Central memory CD8-positive, alpha-beta T cell (primary cell): ENCODE measurements around the gene MTHFS.
"Not testable (repeated sequence)": the region's sequence is repeated elsewhere in the genome, so short reads cannot be mapped to it uniquely, and the experiment has no call there.

ENCODE experiments used
- ATAC-seq: fragments of 150-1000 bp; cut with Tn5 transposase; replicated peaks from 2 replicates; pipeline ENCODE4 v1.10.0; 2022; ENCODE audit warnings: mild to moderate bottlenecking, moderate FRiP score, moderate number of reproducible peaks; ENCODE audit not compliant: poor library complexity, severe bottlenecking; ENCODE audit errors: extremely low read depth
- DNase-seq, 2 donors: peaks; one replicate each; pipeline ENCODE4 v3.0.0; 2021; ENCODE audit warnings: low spot score in 2 of 2
- H3K27ac Mint-ChIP-seq: one replicate; pipeline ENCODE4 v1.8.0; 2022; ENCODE audit warnings: low read depth, mild to moderate bottlenecking, moderate library complexity, mixed read lengths
- H3K27me3 Mint-ChIP-seq: one replicate; pipeline ENCODE4 v1.8.0; 2022; ENCODE audit warnings: mixed read lengths
- H3K36me3 Mint-ChIP-seq: one replicate; pipeline ENCODE4 v1.8.0; 2022; ENCODE audit warnings: mild to moderate bottlenecking, moderate library complexity, mixed read lengths; ENCODE audit not compliant: insufficient read depth
- H3K4me1 Mint-ChIP-seq: one replicate; pipeline ENCODE4 v1.8.0; 2022; ENCODE audit warnings: mixed read lengths
- H3K4me3 Mint-ChIP-seq: one replicate; pipeline ENCODE4 v1.8.0; 2022; ENCODE audit warnings: mild to moderate bottlenecking, moderate library complexity, mixed read lengths
- H3K9me3 Mint-ChIP-seq: one replicate; pipeline ENCODE4 v1.8.0; 2022; ENCODE audit warnings: mixed read lengths

The MTHFS gene

DNA sequence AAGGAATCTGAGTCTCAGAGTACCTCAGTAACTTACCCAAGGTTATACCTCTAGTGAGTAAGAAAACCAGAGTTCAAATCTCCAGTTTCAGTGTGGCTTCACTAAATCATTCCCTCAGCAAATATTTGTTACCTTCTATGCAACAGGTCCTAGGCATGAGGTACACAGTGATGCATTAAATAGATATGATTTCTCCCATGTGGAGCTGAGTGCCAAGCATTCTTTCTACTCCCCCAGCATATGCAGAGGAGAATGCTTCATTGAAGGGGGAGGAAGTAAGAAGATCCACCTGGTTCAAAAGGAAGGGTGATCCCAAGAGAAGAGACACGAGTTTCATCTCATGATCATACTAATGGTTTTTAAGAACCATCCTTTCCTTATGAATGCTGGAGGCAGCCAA, 6.8 kb upstream of the MTHFS start:
- DNase-seq (no peak), ATAC-seq (no peak)
- no peaks in the 10 kb centered on the region for H3K27me3 Mint-ChIP-seq
- H3K4me1 Mint-ChIP-seq = no peaks in the 10 kb centered on the region
- H3K9me3 Mint-ChIP-seq = no peaks in the 10 kb centered on the region
- no peak overlapping the region for H3K4me3 Mint-ChIP-seq
- H3K27ac Mint-ChIP-seq = no peak overlapping the region
- H3K36me3 Mint-ChIP-seq = peaks cover 5% of the 10 kb centered on the region

DNA sequence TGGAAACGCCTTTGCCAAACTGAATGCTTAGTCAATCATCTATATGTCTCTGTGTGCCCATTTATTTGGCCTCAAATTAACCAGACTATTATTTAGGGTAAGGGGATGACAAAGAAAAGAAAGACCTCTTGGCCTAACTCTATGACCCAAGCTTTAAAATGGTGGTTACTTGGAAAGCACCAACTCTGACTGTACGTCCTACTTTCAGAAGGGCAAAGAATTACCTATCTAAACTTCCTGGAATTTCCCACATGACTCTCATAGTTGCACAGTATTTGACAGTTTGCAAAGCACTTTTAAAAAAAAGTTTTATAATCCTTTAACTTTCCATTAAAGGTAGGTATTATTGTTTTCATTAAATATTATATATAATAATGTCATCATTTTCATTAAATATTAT, 6.3 kb upstream of the MTHFS start:
- H3K27me3 Mint-ChIP-seq = no peaks in the 10 kb centered on the region
- H3K9me3 Mint-ChIP-seq = no peaks in the 10 kb centered on the region
- H3K4me1 Mint-ChIP-seq = no peaks in the 10 kb centered on the region
- DNase-seq = no peak
- H3K4me3 Mint-ChIP-seq = no peak overlapping the region
- H3K27ac Mint-ChIP-seq = no peak overlapping the region
- H3K36me3 Mint-ChIP-seq = peaks cover 5% of the 10 kb centered on the region
- no peak for ATAC-seq

DNA sequence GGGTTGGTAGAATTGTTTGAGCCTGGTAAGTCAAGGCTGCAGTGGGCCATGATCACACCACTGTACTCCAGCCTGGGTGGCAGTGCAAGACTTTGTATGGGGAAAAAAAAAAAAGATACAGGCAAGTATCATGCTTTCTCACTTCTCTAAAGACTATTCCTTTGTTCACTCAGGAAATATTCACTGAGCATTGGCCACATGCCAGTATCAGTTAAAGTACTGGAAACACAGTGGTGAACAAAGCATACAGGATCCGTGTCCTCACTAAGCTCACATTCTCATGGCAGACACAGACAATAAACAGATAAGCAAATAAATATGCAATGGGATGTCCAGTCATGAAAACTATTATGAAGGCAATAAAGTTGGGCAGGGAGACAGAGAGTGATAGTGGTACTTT, 5.1 kb upstream of the MTHFS start:
- Mint-ChIP-seq H3K4me1 (no peaks in the 10 kb centered on the region), H3K36me3 (peaks cover 7% of the 10 kb centered on the region), H3K27me3 (no peaks in the 10 kb centered on the region), H3K4me3 (no peak overlapping the region), H3K27ac (no peak overlapping the region), H3K9me3 (no peaks in the 10 kb centered on the region)
- ATAC-seq (no peak), DNase-seq (no peak)

DNA sequence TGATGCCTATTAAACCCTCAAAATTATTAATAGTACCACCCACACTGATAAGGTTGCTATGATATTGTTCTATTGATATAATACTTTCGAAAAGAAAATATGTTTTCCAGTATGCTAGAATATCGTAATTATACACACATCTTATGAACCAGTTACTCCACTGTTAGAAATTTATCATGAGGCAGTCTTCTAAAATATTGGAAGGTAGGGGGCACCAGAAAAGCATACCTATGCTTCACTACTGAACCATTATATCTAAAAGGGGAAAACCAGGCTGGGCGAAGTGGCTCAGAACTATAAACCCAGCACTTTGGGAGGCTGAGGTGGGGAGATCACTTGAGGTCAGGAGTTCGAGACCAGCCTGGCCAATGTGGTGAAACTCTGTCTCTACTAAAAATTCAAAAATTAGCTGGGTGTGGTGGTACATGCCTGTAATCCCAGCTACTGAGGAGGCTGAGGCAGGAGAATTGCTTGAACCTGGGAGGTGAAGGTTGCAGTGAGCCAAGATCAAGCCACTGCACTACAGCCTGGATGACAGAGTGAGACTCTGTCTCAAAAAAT, 4.1 kb upstream of the MTHFS start:
- H3K9me3 Mint-ChIP-seq, H3K4me1 Mint-ChIP-seq, H3K27ac Mint-ChIP-seq, H3K27me3 Mint-ChIP-seq, DNase-seq, ATAC-seq, H3K4me3 Mint-ChIP-seq: not testable (repeated sequence)
- peaks cover 11% of the 10 kb centered on the region for H3K36me3 Mint-ChIP-seq

DNA sequence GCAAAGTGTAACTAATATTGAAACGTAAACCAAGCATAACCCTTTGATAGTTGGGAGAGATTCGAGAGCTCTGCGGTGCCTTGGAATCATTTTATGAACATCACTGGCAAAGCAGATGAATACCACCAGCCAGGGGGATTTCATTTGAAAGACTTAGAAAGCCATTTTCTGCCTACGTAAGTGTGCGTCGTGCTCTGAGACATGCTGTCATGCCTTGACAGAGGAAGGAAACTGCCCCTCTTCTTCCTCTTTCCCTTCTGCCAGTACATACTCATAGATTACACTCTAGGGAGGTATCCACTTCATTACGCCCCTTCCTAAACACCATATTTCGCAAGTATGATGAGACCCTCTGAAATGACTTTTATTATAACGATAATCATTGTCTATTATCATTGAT, 3.3 kb upstream of the MTHFS start:
- Mint-ChIP-seq H3K36me3 (peaks cover 11% of the 10 kb centered on the region), H3K27me3 (no peaks in the 10 kb centered on the region), H3K27ac (no peak overlapping the region), H3K9me3 (no peaks in the 10 kb centered on the region), H3K4me3 (no peak overlapping the region), H3K4me1 (peaks cover 16% of the 10 kb centered on the region)
- ATAC-seq (no peak), DNase-seq (no peak)

DNA sequence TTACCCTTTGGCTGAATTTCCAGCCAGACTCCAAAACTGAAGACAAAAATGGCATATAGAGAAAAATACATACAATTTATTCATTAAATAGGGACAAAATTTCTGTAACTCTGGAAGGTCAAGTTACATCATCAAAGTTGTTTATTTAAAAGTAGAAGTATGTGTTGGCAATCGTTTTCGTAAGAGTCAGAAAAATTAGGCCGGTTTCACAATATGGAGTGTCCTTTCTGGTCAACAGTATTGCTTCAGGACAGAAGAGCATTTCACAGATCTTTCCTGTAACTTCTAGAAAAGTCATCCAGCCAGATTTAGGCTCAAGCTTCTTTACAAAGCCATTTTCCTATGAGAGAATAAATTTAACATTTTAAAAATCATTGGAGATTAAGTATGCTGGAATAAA, 2.0 kb upstream of the MTHFS start:
- Mint-ChIP-seq H3K4me1 (peaks cover 24% of the 10 kb centered on the region), H3K36me3 (peaks cover 11% of the 10 kb centered on the region)
- not testable (repeated sequence) for H3K27ac Mint-ChIP-seq, H3K9me3 Mint-ChIP-seq, H3K27me3 Mint-ChIP-seq, DNase-seq, H3K4me3 Mint-ChIP-seq, ATAC-seq

DNA sequence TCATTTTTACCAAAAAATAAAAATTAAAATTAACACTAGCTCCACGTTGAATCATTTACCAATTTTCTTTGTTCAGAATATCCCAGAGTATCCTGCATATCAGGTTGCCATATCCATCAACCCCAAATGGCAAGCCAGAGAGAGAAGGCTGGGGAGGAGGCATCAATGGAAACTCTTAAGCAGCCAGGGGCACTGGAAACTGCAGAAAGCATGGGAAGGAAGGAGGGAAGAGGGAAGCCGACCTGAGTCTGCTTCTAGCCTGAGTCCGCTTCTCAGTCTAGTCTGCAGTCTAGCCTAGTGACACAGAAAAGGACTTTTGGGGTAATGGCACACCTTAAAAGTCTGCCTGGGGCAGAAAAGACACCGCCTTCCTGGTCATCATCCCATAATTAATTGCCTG, 1.6 kb upstream of the MTHFS start:
- Mint-ChIP-seq H3K27me3 (no peaks in the 10 kb centered on the region), H3K36me3 (peaks cover 10% of the 10 kb centered on the region), H3K27ac (peak overlapping the region; percentile 98), H3K4me3 (no peak overlapping the region), H3K9me3 (no peaks in the 10 kb centered on the region), H3K4me1 (peaks cover 24% of the 10 kb centered on the region)
- ATAC-seq = no peak
- DNase-seq = no peak

DNA sequence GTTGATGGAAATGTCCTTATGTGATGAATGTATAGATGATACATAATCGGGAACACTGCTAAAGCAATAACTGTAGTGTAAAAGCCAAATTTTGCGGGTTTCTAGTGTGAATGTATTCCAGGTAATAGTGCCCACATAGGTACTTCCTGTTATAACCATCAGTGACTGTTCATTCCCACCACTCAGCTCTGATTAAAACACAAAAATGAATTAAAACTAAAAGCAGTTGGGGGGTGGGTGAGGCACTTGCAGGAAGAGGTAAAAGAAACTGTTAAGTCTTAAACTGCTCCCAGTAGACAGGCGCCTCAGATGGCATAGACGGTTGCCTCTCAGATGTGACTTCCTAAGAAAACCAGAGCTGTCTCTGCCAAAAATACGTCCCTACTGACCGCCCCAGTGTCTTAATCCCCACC, 893 bp upstream of the MTHFS start:
- no peaks in the 10 kb centered on the region for H3K27me3 Mint-ChIP-seq
- H3K9me3 Mint-ChIP-seq = no peaks in the 10 kb centered on the region
- no peak for DNase-seq
- peak overlapping the region; percentile 89 for H3K4me3 Mint-ChIP-seq
- ATAC-seq = peak; percentile 1
- H3K27ac Mint-ChIP-seq = peak overlapping the region; percentile 98
- H3K4me1 Mint-ChIP-seq = peaks cover 24% of the 10 kb centered on the region
- H3K36me3 Mint-ChIP-seq = peaks cover 11% of the 10 kb centered on the region

DNA sequence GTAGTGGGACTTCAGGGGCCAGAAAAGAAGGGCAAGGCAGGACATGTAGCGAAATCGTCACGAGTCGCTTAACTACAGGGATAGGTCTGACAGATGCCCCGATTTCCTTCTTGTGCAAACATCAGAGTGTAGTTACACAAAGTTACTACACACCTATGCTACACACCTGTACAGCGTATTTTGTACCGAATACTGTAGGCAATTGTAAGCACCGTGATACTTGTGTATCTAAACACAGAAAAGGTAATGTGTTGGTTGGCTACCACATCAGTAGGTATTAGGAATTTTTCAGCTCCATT, 515 bp upstream of the MTHFS start:
- Mint-ChIP-seq H3K36me3 (peaks cover 14% of the 10 kb centered on the region), H3K4me3 (peak overlapping the region; percentile 89), H3K27ac (peak overlapping the region; percentile 98), H3K4me1 (peaks cover 24% of the 10 kb centered on the region), H3K27me3 (no peaks in the 10 kb centered on the region), H3K9me3 (no peaks in the 10 kb centered on the region)
- DNase-seq (no peak), ATAC-seq (no peak)

DNA sequence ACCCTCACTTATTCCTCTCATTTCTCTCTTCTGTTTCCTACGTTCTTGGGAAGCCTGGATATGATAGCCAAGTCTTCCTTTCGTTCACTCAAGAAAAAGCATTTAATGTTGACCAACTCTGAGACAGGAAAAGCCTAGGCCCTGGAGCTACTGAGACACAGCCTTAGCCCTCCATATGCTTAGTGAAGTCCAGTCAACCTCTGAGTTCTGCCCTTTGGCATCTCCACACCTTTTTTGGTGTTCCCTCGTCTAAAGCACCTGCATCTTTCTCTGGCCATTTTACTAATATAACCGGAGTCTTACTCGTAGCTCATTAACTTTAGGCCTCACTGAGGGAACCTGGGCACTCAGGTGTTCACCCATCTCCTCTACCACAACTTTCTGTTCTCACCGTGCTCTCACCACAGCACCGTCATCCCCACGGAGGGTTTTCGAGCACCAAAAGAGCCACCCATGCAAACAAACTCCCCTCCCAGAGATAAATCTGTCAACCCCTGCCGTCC, 632 bp downstream of the MTHFS start:
- peaks cover 20% of the 10 kb centered on the region for H3K36me3 Mint-ChIP-seq
- ATAC-seq = peak; percentile 31
- H3K9me3 Mint-ChIP-seq = no peaks in the 10 kb centered on the region
- peak overlapping the region; percentile 89 for H3K4me3 Mint-ChIP-seq
- H3K27ac Mint-ChIP-seq = peak overlapping the region; percentile 98
- H3K4me1 Mint-ChIP-seq = peaks cover 28% of the 10 kb centered on the region
- peak in 1 of 2 donors; percentile 52 for DNase-seq
- no peaks in the 10 kb centered on the region for H3K27me3 Mint-ChIP-seq

DNA sequence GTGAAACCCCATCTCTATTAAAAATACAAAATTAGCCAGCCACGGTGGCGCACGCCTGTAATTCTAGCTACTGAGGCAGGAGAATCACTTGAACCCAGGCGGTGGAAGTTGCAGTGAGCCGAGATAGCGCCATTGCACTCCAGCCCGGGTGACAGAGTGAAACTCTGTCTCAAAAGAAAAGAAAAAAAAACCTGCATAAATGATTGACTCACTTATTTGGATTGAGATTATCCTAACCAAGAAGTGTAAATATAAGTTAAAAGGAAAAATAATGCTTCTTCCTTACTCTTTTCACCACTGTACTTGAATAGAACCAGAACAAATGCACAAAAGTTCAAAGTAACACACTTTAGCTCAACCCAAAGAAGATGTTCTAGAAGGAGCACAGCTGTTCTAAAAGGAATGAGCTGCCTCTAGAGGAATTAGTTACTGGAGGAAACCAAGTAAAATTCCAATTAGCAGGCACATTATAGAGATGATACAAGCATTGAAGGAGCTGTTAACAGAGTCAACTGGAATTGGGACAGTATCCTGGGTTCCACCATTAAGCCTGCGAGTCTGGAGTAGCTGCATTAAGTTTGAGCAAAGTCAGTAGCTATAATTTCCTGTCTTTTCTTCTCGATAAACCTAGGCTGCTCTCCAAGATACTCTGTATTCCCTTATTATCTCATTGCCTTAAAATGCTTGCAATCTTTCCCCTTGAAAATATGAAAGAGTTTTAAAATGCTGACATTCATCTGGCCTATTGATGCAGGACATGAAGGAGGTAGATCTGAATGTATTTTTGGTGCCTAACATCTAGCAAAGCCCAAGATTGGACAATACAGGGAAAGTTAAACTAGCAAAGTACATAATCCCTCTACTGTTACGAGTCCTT, 9.5 kb downstream of the MTHFS start:
- Mint-ChIP-seq H3K9me3 (no peaks in the 10 kb centered on the region), H3K36me3 (peaks cover 47% of the 10 kb centered on the region), H3K27me3 (no peaks in the 10 kb centered on the region), H3K4me3 (no peak overlapping the region), H3K27ac (no peak overlapping the region), H3K4me1 (peaks cover 46% of the 10 kb centered on the region)
- ATAC-seq (no peak), DNase-seq (no peak)

DNA sequence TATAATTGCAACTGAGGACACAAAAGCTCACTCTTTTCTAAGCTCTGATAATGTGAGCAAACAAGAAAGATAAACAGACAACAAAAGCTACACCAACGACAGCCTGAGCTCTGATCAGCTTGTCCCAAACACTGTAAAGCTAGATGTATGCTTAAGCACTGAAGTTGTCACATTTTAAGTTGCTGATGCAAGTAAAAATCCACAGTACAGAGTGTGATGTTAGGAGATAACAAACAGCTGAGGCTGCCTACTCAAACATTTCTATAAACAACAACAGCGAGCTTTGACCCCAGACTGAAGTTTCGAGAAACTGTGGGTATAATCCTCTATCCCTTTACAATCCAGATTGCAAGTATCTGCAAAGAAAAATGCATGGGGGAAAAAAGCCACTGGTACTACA, 10.7 kb downstream of the MTHFS start:
- Mint-ChIP-seq H3K4me3 (no peak overlapping the region), H3K36me3 (peaks cover 45% of the 10 kb centered on the region), H3K9me3 (no peaks in the 10 kb centered on the region), H3K27me3 (no peaks in the 10 kb centered on the region), H3K4me1 (peaks cover 42% of the 10 kb centered on the region), H3K27ac (no peak overlapping the region)
- ATAC-seq (no peak), DNase-seq (no peak)

DNA sequence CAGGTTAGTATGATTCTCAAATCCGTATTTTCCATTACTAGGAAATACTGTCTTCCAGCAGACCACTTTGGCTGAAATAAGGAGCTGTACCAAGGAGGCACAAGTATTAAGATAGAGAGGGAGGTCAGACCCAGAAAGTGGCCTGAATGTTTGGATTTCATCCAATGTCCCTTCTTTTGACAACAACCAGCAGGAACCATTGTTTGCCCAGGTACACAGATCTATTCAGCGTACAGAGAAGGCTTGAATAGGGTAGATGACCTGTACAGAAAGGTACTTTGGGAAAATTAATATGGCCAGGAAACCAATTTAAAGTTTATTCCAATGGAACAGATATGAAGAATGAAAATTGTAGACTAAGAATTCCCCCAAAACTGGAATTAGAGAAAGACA, 12.6 kb downstream of the MTHFS start:
- Mint-ChIP-seq H3K4me1 (peaks cover 30% of the 10 kb centered on the region), H3K27ac (no peak overlapping the region), H3K9me3 (no peaks in the 10 kb centered on the region), H3K36me3 (peaks cover 54% of the 10 kb centered on the region), H3K27me3 (no peaks in the 10 kb centered on the region), H3K4me3 (no peak overlapping the region)
- ATAC-seq (no peak), DNase-seq (no peak)
